Activated gamma-delta T cell treated with Interleukin-2 at 50 U/mL for 16 hours (primary cell): ENCODE data around the gene CDRT15L2.
"Not testable (repeated sequence)": the region's sequence is repeated elsewhere in the genome, so short reads cannot be mapped to it uniquely, and the experiment has no call there.

Experiments used
- DNase-seq: peaks from one replicate; pipeline ENCODE4 v3.0.0-alpha.2; 2020

Gene CDRT15L2

GRCh38 chr17:20583891-20584577 is 4.5 kb downstream of the CDRT15L2 start:
- DNase-seq = not testable (repeated sequence)

DNA sequence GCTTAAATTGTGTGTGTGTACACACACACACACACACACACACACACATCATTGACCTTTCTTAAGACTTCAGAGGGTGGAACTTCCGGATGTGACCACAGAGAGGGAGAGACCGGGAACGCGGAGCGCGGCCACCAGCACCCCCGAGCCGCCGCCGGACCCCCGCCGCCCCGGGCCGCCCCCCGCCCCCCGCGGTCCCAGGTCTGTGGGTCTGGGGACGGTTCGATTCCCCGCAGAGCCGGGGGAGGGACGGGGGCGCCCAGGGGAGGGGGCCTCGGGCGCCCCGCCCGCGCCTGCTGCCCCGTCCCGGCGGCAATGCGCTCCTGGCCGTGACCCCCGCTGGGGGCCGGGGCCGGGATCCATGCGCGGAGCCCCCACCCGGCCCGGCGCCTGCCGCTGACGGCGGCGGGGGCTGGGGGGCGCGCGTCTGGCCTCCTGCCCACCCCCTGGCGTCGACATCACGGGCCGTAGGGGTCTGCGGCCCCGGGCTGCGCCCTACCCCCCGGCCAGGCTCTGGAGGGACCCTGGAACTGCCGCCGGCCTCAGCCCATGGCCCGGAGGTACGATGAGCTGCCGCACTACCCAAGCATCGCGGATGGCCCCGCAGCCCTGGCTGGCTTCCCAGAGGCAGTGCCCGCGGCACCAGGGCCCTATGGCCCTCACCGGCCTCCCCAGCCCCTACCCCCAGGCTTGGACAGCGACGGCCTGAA is 9.4 kb downstream of the CDRT15L2 start:
- DNase-seq = not testable (repeated sequence)

- DNase-seq = not testable (repeated sequence)
Measured at GRCh38 chr17:20589454-20589810, 9.9 kb downstream of the CDRT15L2 start.

DNA sequence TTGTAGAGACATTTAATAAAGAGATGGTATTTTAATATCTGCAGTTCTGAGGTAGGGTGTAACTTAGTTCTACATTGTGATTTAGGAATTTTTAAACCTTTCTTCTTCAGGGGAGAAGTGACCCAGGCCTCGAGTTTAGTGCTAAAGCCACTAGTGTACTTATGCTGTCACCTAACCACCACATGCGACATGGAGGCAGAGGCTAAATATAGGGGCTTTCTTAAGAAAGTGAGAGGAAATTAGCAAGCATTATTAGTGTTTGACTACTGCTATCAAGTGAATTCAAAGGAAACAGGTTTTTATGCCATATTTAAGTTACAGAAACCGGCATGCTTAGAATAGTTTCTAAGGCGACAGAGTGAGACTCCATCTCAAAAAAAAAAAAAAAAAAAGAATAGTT is 11.5 kb downstream of the CDRT15L2 start:
- DNase-seq = not testable (repeated sequence)

- DNase-seq = not testable (repeated sequence)
Measured at GRCh38 chr17:20605568-20605967, 26.0 kb downstream of the CDRT15L2 start.

- not testable (repeated sequence) for DNase-seq
Measured at GRCh38 chr17:20609490-20609889, 30.0 kb downstream of the CDRT15L2 start.

- DNase-seq = no peak
Measured at GRCh38 chr17:20611309-20611708, 31.8 kb downstream of the CDRT15L2 start.

- DNase-seq = no peak
Measured at GRCh38 chr17:20612635-20613034, 33.1 kb downstream of the CDRT15L2 start.

GRCh38 chr17:20613248-20613647 is 33.7 kb downstream of the CDRT15L2 start:
- DNase-seq = no peak

GRCh38 chr17:20613905-20614304 is 34.4 kb downstream of the CDRT15L2 start:
- no peak for DNase-seq

DNA sequence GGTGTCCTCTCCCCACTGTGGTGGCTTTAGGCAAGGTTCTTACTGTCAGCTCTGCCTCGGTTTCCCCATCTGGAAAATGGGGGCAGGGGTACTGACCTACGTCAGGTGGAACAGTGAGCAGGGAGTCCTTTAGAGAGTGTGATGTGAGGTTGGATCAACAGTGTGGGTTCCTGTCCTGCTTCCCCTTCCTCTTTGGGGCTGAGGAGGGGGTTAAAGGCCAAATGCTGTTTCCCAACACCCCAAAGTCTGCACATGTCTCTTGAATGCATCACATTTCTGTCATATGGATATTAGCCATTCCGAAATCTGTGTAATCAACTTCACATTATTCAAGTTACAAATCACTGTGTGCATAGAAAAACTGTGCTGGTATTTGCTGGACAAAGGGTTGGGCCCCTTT is 35.9 kb downstream of the CDRT15L2 start:
- DNase-seq = not testable (repeated sequence)
